Parathyroid adenoma (tissue), 2 donors: ENCODE measurements around the gene KIZ.

Source experiments
- H2AFZ ChIP-seq: fragments of 300-600 bp; sonication (generic); one replicate; pipeline ENCODE4 v1.7.0; 2017; ENCODE audit warnings: antibody characterized with exemption, mild to moderate bottlenecking
- H3K27ac ChIP-seq: fragments of 300-600 bp; sonication (generic); one replicate; pipeline ENCODE4 v1.7.0; 2017
- H3K27me3 ChIP-seq: fragments of 300-600 bp; sonication (generic); one replicate; pipeline ENCODE4 v1.7.0; 2017; ENCODE audit warnings: low read length; ENCODE audit not compliant: control insufficient read depth, insufficient read depth
- H3K36me3 ChIP-seq: fragments of 300-600 bp; sonication (generic); one replicate; pipeline ENCODE4 v1.7.0; 2017; ENCODE audit warnings: low read length; ENCODE audit not compliant: control insufficient read depth, insufficient read depth
- H3K4me1 ChIP-seq: fragments of 300-600 bp; sonication (generic); one replicate; pipeline ENCODE4 v1.7.0; 2017; ENCODE audit warnings: control low read depth
- H3K4me2 ChIP-seq: fragments of 300-600 bp; sonication (generic); one replicate; pipeline ENCODE4 v1.7.0; 2017; ENCODE audit warnings: low read length
- H3K4me3 ChIP-seq: fragments of 300-600 bp; sonication (generic); one replicate; pipeline ENCODE4 v1.7.0; 2017; ENCODE audit warnings: low read depth, low read length
- H3K79me2 ChIP-seq: fragments of 300-600 bp; sonication (generic); one replicate; pipeline ENCODE4 v1.7.0; 2017; ENCODE audit warnings: control low read depth
- H3K9ac ChIP-seq: fragments of 300-600 bp; sonication (generic); one replicate; pipeline ENCODE4 v1.7.0; 2017; ENCODE audit warnings: mild to moderate bottlenecking
- H3K9me3 ChIP-seq: fragments of 300-600 bp; sonication (generic); one replicate; pipeline ENCODE4 v1.7.0; 2017; ENCODE audit warnings: low read length; ENCODE audit not compliant: control insufficient read depth
- CTCF ChIP-seq: fragments of 300-600 bp; sonication (generic); IDR thresholded peaks from one replicate; pipeline ENCODE4 v1.7.0; 2017; ENCODE audit warnings: antibody characterized with exemption, mild to moderate bottlenecking
- donor health status: primary hyperparathyroidism.

Gene KIZ

GRCh38 chr20:21134883-21135493 is 9.1 kb downstream of the KIZ start:
- Histone ChIP-seq H3K9me3 (no peaks in the 10 kb centered on the region), H3K4me3 (no peak overlapping the region), H3K9ac (no peak overlapping the region), H3K27me3 (no peaks in the 10 kb centered on the region), H3K27ac (no peak overlapping the region), H3K79me2 (no peaks in the 10 kb centered on the region), H3K4me1 (no peaks in the 10 kb centered on the region), H3K4me2 (no peak overlapping the region), H2AFZ (no peak overlapping the region), H3K36me3 (no peaks in the 10 kb centered on the region)
- TF ChIP-seq CTCF = no peak

GRCh38 chr20:21136015-21136732 is 10.3 kb downstream of the KIZ start:
- no peaks in the 10 kb centered on the region for H3K9me3 ChIP-seq
- H3K4me1 ChIP-seq = no peaks in the 10 kb centered on the region
- no peak for TF ChIP-seq CTCF
- no peaks in the 10 kb centered on the region for H3K36me3 ChIP-seq
- no peaks in the 10 kb centered on the region for H3K27me3 ChIP-seq
- no peak overlapping the region for H2AFZ ChIP-seq
- no peak overlapping the region for H3K4me3 ChIP-seq
- H3K27ac ChIP-seq = no peak overlapping the region
- H3K9ac ChIP-seq = no peak overlapping the region
- no peaks in the 10 kb centered on the region for H3K79me2 ChIP-seq
- no peak overlapping the region for H3K4me2 ChIP-seq

- Histone ChIP-seq H3K9ac (no peak overlapping the region), H3K4me1 (no peaks in the 10 kb centered on the region), H3K27ac (no peak overlapping the region), H3K36me3 (no peaks in the 10 kb centered on the region), H3K27me3 (no peaks in the 10 kb centered on the region), H2AFZ (no peak overlapping the region), H3K4me2 (no peak overlapping the region), H3K9me3 (no peaks in the 10 kb centered on the region), H3K4me3 (no peak overlapping the region), H3K79me2 (no peaks in the 10 kb centered on the region)
- TF ChIP-seq CTCF = no peak
These were observed 11.2 kb downstream of the KIZ start for GRCh38 chr20:21137078-21137477.

- Histone ChIP-seq H3K4me2 (no peak overlapping the region), H3K9me3 (no peaks in the 10 kb centered on the region), H3K4me3 (no peak overlapping the region), H3K27me3 (no peaks in the 10 kb centered on the region), H3K36me3 (no peaks in the 10 kb centered on the region), H3K9ac (no peak overlapping the region), H2AFZ (no peak overlapping the region), H3K27ac (no peak overlapping the region), H3K4me1 (no peaks in the 10 kb centered on the region), H3K79me2 (no peaks in the 10 kb centered on the region)
- TF ChIP-seq CTCF = no peak
These were observed 14.1 kb downstream of the KIZ start for GRCh38 chr20:21139881-21140566.
